Neural cell (in vitro differentiated cells): ENCODE results near the gene ALK.

Experiments
- CTCF ChIP-seq: fragments of 450-650 bp; IDR thresholded peaks from 2 replicates; pipeline ENCODE4 v1.5.1; 2014; ENCODE audit warnings: antibody characterized with exemption, mild to moderate bottlenecking, moderate library complexity; ENCODE audit not compliant: poor library complexity, severe bottlenecking
- EP300 ChIP-seq: fragments of 450-650 bp; conservative IDR thresholded peaks from 2 replicates; pipeline ENCODE4 v1.6.1; 2014; ENCODE audit warnings: antibody characterized with exemption, mild to moderate bottlenecking, moderate library complexity; ENCODE audit not compliant: poor library complexity, severe bottlenecking
- POLR2AphosphoS5 ChIP-seq: IDR thresholded peaks from 2 replicates; pipeline ENCODE4 v1.6.1; 2012
- RAD21 ChIP-seq: fragments of 450-650 bp; conservative IDR thresholded peaks from 2 replicates; pipeline ENCODE4 v1.6.1; 2014; ENCODE audit warnings: antibody characterized with exemption, mild to moderate bottlenecking, moderate library complexity
- REST ChIP-seq: IDR thresholded peaks from 2 replicates; pipeline ENCODE4 v1.6.1; 2012; ENCODE audit warnings: borderline replicate concordance
- SMC3 ChIP-seq: fragments of 450-650 bp; conservative IDR thresholded peaks from 2 replicates; pipeline ENCODE4 v1.6.1; 2014; ENCODE audit warnings: antibody characterized with exemption, mild to moderate bottlenecking, moderate library complexity; ENCODE audit not compliant: poor library complexity

GRCh38 chr2:29390136-29390535 is 531.2 kb downstream of the ALK start:
- TF ChIP-seq CTCF (no peak), RAD21 (no peak), SMC3 (no peak), REST (peak; percentile 3), EP300 (no peak), POLR2AphosphoS5 (no peak)
